Smooth muscle cell of the coronary artery (primary cell): ENCODE results near the gene ZNF747. TPM values are rescaled to one million over a fixed set of nuclear protein-coding genes. Genes with fewer than 3 reads are reported as not detected.

Experiments used
- total RNA-seq: library from RNA; depleted of rRNA; stranded (reverse); fragments of >200 nt; gene quantifications from 2 replicates; pipeline ENCODE4 v1.2.3, GENCODE V29; 2014; ENCODE audit warnings: low replicate concordance

Gene ZNF747
- 2.2 and 6.6 TPM in 2 replicates for total RNA-seq

GRCh38 chr16:30534368-30535105, at the start of gene ZNF747:
Gene ZNF747, minus strand, starts transcription at chr16:30534858. Its CDS starts 179 bp downstream, at chr16:30534679.

GRCh38 chr16:30571445-30572322, 37.0 kb upstream of the ZNF747 start, which contains the start of gene ZNF688:
Gene ZNF688, minus strand, starts transcription at chr16:30571714. Its CDS starts 85 bp downstream, at chr16:30571629.

GRCh38 chr16:30557957-30558788, 23.5 kb upstream of the ZNF747 start, which contains the start of gene ZNF764:
Gene ZNF764, minus strand, starts transcription at chr16:30558374. Its CDS starts 192 bp downstream, at chr16:30558182.

DNA sequence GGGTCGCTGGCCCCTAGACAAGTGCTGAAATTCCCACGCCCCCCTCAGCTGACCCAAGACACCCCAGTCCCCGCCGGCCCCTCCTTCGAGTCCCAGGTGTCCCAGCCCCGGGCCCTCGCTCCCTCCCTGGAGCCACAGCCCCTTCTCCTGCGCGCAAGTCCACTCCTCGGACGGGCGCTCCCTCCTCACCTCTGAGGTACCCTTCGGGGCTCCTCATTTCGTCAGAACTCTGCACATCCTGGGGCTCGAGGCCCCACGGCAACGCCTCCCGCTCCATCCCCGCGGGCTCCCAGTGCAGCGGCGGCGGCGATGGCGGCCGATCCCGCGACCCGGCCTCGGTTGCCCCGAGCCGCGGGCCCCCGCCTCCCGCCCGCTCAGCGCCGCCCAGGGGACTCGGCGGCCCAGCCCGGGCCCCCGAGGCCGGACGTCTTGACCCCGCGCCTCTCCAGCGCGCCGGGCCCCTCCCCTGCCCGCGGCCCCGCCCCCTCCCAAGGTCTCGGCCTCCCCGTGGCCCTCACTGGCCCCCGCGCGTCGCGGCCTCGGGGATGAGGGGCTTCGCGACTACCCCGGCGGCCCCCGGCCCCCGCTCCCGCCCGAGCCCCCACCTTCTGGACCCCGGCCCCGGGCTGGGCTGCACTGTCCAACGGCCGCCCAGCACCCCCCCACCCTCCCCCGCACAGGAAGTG, 8.4 kb downstream of the ZNF747 start, which contains the start of gene ZNF768:
ZNF768 (minus strand) TSS at position 430 of the 686 bp plus-strand sequence; CDS start at position 277, 153 bp downstream.

Other genes starting within 250 kb of the ZNF747 start
- 25.4 and 31.0 TPM in 2 replicates for gene CD2BP2, start 179.6 kb downstream of the ZNF747 start, total RNA-seq
- gene TBC1D10B, start 164.4 kb downstream of the ZNF747 start, total RNA-seq = 16.8 and 18.7 TPM in 2 replicates
- gene MYL11, start 160.1 kb downstream of the ZNF747 start, total RNA-seq = not detected in 2 replicates
- gene SEPTIN1, start 152.3 kb downstream of the ZNF747 start, total RNA-seq = 0.12 and 0.15 TPM in 2 replicates
- gene ZNF48, start 139.4 kb downstream of the ZNF747 start, total RNA-seq = 2.2 and 8.8 TPM in 2 replicates
- 8.3 and 9.2 TPM in 2 replicates for gene ZNF771, start 127.3 kb downstream of the ZNF747 start, total RNA-seq
- gene DCTPP1, start 104.8 kb downstream of the ZNF747 start, total RNA-seq = 4.8 and 15.9 TPM in 2 replicates
- 12.4 and 19.2 TPM in 2 replicates for gene SEPHS2, start 89.0 kb downstream of the ZNF747 start, total RNA-seq
- under 0.01 TPM in 1 of 2 replicates, not detected in the other for gene ITGAL, start 62.1 kb downstream of the ZNF747 start, total RNA-seq
- gene ZNF768, start 8.3 kb downstream of the ZNF747 start, total RNA-seq = 10.3 and 12.0 TPM in 2 replicates
- gene ZNF764, start 23.5 kb upstream of the ZNF747 start, total RNA-seq = 0.70 and 3.5 TPM in 2 replicates
- 3.2 and 9.0 TPM in 2 replicates for gene ZNF688, start 36.9 kb upstream of the ZNF747 start, total RNA-seq
- 6.3 and 6.8 TPM in 2 replicates for gene ZNF785, start 50.8 kb upstream of the ZNF747 start, total RNA-seq
- 1.9 and 3.3 TPM in 2 replicates for gene ZNF689, start 75.5 kb upstream of the ZNF747 start, total RNA-seq
- gene PRR14, start 116.1 kb upstream of the ZNF747 start, total RNA-seq = 3.1 and 4.9 TPM in 2 replicates
- gene FBRS, start 123.6 kb upstream of the ZNF747 start, total RNA-seq = 6.6 and 9.8 TPM in 2 replicates
- gene SRCAP, start 164.3 kb upstream of the ZNF747 start, total RNA-seq = 12.3 and 15.9 TPM in 2 replicates
- gene PHKG2, start 213.6 kb upstream of the ZNF747 start, total RNA-seq = 15.3 and 16.7 TPM in 2 replicates
- 1.9 and 2.6 TPM in 2 replicates for gene CFAP119, start 227.2 kb upstream of the ZNF747 start, total RNA-seq
- 47.7 and 54.2 TPM in 2 replicates for gene RNF40, start 227.5 kb upstream of the ZNF747 start, total RNA-seq